ENCODE measurements around the gene RAN. TPM values are rescaled to one million over a fixed set of nuclear protein-coding genes. Genes with fewer than 3 reads are reported as not detected.
A peak's percentile ranks its signal among the peaks of the same experiment; 100 is the strongest.

Gene RAN
- total RNA-seq, 1 experiment from 2014 or later = 1,193 TPM

GRCh38 chr12:130839770-130840404 lies 32.0 kb upstream of the RAN start:
- Histone ChIP-seq H3K4me3 (ENCODE audit: low read depth in 2 of 2, low read length in 2 of 2) (peak overlapping the region; percentile 49 to 75), H3K27me3 (ENCODE audit: control insufficient read depth, insufficient read depth, low read length) (no peaks in the 10 kb centered on the region), H3K27ac (ENCODE audit: low read length) (peak overlapping the region; percentile 76), H3K9me3 (ENCODE audit: control insufficient read depth, insufficient read depth, low read depth, low read length) (no peaks in the 10 kb centered on the region), H3K36me3 (ENCODE audit: control insufficient read depth, insufficient read depth, low read length) (no peaks in the 10 kb centered on the region), H3K4me1 (ENCODE audit: control insufficient read depth, insufficient read depth, low read length) (peaks cover 13% of the 10 kb centered on the region)
- in situ Hi-C loops (cut with HindIII; ENCODE audit: low pct_unique_long_range_greater_than_20kb, low sequenced_read_pairs) (no loop called here), intact Hi-C loops (cut with micrococcal nuclease; ENCODE audit: unreplicated experiment) (no loop called here)
- TF ChIP-seq POLR2AphosphoS5 (IDR thresholded peaks at IDR 0.05; ENCODE audit: low read depth, low read length) = no peak
- no peak for TF ChIP-seq REST (IDR thresholded peaks at IDR 0.05; ENCODE audit: insufficient read depth in 1 of 2, low read depth in 2 of 2, low read length in 1 of 2)
- no peak for TF ChIP-seq CTCF (IDR thresholded peaks at IDR 0.05)
- no peak for TF ChIP-seq SIN3A (IDR thresholded peaks at IDR 0.05; ENCODE audit: borderline replicate concordance, insufficient read depth, low read depth, low read length)
- no peak for TF ChIP-seq TCF7L2 (IDR thresholded peaks at IDR 0.05; ENCODE audit: low read depth, low read length)
- DNase-seq (ENCODE audit: low read depth, low spot score) (no peak), ATAC-seq (no peak)
- ChIA-PET POLR2A (no interaction called here), CTCF (no interaction called here)
- BruUV-seq (replicated peaks) = no TSS peak

GRCh38 chr12:130846369-130846768 lies 25.5 kb upstream of the RAN start:
- DNase-seq (ENCODE audit: low read depth, low spot score) (no peak), ATAC-seq (no peak; the same call in 1 of the 2 replicates)
- in situ Hi-C loops (cut with HindIII; ENCODE audit: low pct_unique_long_range_greater_than_20kb, low sequenced_read_pairs) (no loop called here), intact Hi-C loops (cut with micrococcal nuclease; ENCODE audit: unreplicated experiment) (no loop called here)
- ChIA-PET CTCF (no interaction called here), POLR2A (no interaction called here)
- Histone ChIP-seq H3K4me3 (ENCODE audit: low read depth in 2 of 2, low read length in 2 of 2) (no peak overlapping the region), H3K9me3 (ENCODE audit: control insufficient read depth, insufficient read depth, low read depth, low read length) (no peaks in the 10 kb centered on the region), H3K27ac (ENCODE audit: low read length) (no peak overlapping the region), H3K4me1 (ENCODE audit: control insufficient read depth, insufficient read depth, low read length) (no peaks in the 10 kb centered on the region), H3K36me3 (ENCODE audit: control insufficient read depth, insufficient read depth, low read length) (no peaks in the 10 kb centered on the region), H3K27me3 (ENCODE audit: control insufficient read depth, insufficient read depth, low read length) (no peaks in the 10 kb centered on the region)
- no TSS peak for BruUV-seq (replicated peaks)
- no peak for TF ChIP-seq POLR2AphosphoS5 (IDR thresholded peaks at IDR 0.05; ENCODE audit: low read depth, low read length)
- no peak for TF ChIP-seq REST (IDR thresholded peaks at IDR 0.05; ENCODE audit: insufficient read depth in 1 of 2, low read depth in 2 of 2, low read length in 1 of 2)
- TF ChIP-seq TCF7L2 (IDR thresholded peaks at IDR 0.05; ENCODE audit: low read depth, low read length) = no peak
- no peak for TF ChIP-seq CTCF (IDR thresholded peaks at IDR 0.05)
- TF ChIP-seq SIN3A (IDR thresholded peaks at IDR 0.05; ENCODE audit: borderline replicate concordance, insufficient read depth, low read depth, low read length) = no peak
